B cell (primary cell): ENCODE data around the gene FGF5.

ENCODE experiments used
- CTCF ChIP-seq: fragments of 200-600 bp; IDR thresholded peaks from one replicate; pipeline ENCODE4 v1.8.0; 2022; ENCODE audit warnings: antibody characterized with exemption, mild to moderate bottlenecking
- EZH2 ChIP-seq: IDR thresholded peaks from 2 replicates; pipeline ENCODE4 v1.6.1; 2012; ENCODE audit warnings: borderline replicate concordance, low read depth, mild to moderate bottlenecking, moderate library complexity, low read length; ENCODE audit not compliant: insufficient read depth, poor library complexity, severe bottlenecking

GRCh38 chr4:80336582-80336981, 70.1 kb downstream of the FGF5 start:
- no peak for TF ChIP-seq CTCF
- TF ChIP-seq EZH2 = no peak
